GM12878 (cell line): ENCODE data around the gene CCL23.

Experiments used
- BCL11A ChIP-seq: IDR thresholded peaks from 2 replicates; pipeline ENCODE4 v1.6.1; 2011; ENCODE audit warnings: low read depth, low read length
- CREM ChIP-seq: IDR thresholded peaks from 2 replicates; pipeline ENCODE4 v1.6.1; 2014; ENCODE audit warnings: antibody characterized with exemption, low read depth
- HDAC2 ChIP-seq: fragments of 200-600 bp; sonication (generic); IDR thresholded peaks from 2 replicates; pipeline ENCODE4 v1.6.1; 2017
- KDM1A ChIP-seq: fragments of 200-600 bp; sonication (generic); IDR thresholded peaks from 2 replicates; pipeline ENCODE4 v1.6.1; 2016; ENCODE audit warnings: borderline replicate concordance
- NR2C1 ChIP-seq: fragments of 450-650 bp; IDR thresholded peaks from 2 replicates; pipeline ENCODE4 v1.6.1; 2017; ENCODE audit warnings: antibody characterized with exemption, mild to moderate bottlenecking, moderate library complexity
- RBBP5 ChIP-seq: fragments of 200-600 bp; sonication (generic); conservative IDR thresholded peaks from 2 replicates; pipeline ENCODE4 v1.6.1; 2016
- STAT3 ChIP-seq: IDR thresholded peaks from 2 replicates; pipeline ENCODE4 v1.6.1; 2011; ENCODE audit warnings: low read depth, low read length, improper control_type of control experiment
- TBL1XR1 ChIP-seq: IDR thresholded peaks from 2 replicates; pipeline ENCODE4 v1.6.1; 2012; ENCODE audit warnings: low read depth, low read length, improper control_type of control experiment
- ZBTB33 ChIP-seq: fragments of 450-650 bp; IDR thresholded peaks from 2 replicates; pipeline ENCODE4 v1.6.1; 2017; ENCODE audit warnings: mild to moderate bottlenecking
- ZNF217 ChIP-seq: fragments of 450-650 bp; IDR thresholded peaks from 2 replicates; pipeline ENCODE4 v1.6.1; 2017; ENCODE audit warnings: antibody characterized with exemption, mild to moderate bottlenecking
- TF ChIP-seq, protein P1 (sequence below), 3 experiments: IDR thresholded peaks in 2 of 3; conservative IDR thresholded peaks in 1 of 3; 2 replicates each; pipeline ENCODE4 v1.5.1; 2011; ENCODE audit warnings: low read depth in 3 of 3, low read length in 3 of 3, mild to moderate bottlenecking in 3 of 3, control low read depth in 2 of 3, moderate library complexity in 2 of 3, inconsistent platforms in 1 of 3, mixed read lengths in 1 of 3; ENCODE audit not compliant: control insufficient read depth in 2 of 3, insufficient read depth in 1 of 3; ENCODE audit errors: extremely low read depth in 1 of 3
- TF ChIP-seq, protein P2 (sequence below): fragments of 450-650 bp; formaldehyde crosslinking; IDR thresholded peaks from 2 replicates; pipeline ENCODE4 v1.4.0; 2020; ENCODE audit warnings: mild to moderate bottlenecking, moderate library complexity

DNA sequence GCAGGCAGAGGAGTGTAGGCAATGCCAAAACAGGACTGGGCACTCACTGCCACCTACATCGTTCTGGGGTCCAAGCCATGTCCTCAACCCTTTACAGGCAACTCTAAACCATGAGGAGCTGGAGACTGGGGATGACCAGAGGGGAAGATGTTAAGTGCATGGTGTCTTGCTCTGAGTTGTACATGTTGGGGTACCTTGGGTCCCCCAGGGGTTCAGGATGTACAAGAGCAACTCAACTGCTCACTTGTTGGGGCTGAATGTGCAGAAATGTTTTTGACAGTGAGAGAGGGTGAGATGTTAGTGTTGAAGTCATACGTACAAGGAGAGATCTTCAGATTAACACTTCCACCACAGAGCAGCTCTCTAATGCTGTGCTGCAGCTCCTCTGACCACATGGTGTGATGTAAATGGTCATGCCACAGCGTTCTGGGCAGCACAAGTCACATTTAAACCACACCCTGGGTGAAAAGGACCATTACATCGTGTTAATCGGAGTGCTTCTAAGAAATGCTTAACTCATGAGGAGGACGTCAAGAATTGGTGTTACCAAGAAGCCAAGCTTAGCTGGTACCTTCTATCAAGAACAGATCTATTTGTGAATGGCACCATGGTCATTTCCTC lies 48.7 kb upstream of the CCL23 start:
- TF ChIP-seq BCL11A, result no peak
- no peak for TF ChIP-seq KDM1A
- no peak for TF ChIP-seq TBL1XR1
- TF ChIP-seq, protein P1, sequence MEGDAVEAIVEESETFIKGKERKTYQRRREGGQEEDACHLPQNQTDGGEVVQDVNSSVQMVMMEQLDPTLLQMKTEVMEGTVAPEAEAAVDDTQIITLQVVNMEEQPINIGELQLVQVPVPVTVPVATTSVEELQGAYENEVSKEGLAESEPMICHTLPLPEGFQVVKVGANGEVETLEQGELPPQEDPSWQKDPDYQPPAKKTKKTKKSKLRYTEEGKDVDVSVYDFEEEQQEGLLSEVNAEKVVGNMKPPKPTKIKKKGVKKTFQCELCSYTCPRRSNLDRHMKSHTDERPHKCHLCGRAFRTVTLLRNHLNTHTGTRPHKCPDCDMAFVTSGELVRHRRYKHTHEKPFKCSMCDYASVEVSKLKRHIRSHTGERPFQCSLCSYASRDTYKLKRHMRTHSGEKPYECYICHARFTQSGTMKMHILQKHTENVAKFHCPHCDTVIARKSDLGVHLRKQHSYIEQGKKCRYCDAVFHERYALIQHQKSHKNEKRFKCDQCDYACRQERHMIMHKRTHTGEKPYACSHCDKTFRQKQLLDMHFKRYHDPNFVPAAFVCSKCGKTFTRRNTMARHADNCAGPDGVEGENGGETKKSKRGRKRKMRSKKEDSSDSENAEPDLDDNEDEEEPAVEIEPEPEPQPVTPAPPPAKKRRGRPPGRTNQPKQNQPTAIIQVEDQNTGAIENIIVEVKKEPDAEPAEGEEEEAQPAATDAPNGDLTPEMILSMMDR (IDR thresholded peaks at IDR 0.05 in 2 of 3, conservative IDR thresholded peaks at IDR 0.05 in 1 of 3; ENCODE audit: control insufficient read depth in 2 of 3, extremely low read depth in 1 of 3, insufficient read depth in 1 of 3, low read depth in 3 of 3, low read length in 3 of 3), result no peak
- no peak for TF ChIP-seq STAT3
- no peak for TF ChIP-seq ZNF217
- no peak for TF ChIP-seq HDAC2
- no peak for TF ChIP-seq RBBP5
- TF ChIP-seq NR2C1, result no peak
- TF ChIP-seq CREM, result no peak
- TF ChIP-seq, protein P2, sequence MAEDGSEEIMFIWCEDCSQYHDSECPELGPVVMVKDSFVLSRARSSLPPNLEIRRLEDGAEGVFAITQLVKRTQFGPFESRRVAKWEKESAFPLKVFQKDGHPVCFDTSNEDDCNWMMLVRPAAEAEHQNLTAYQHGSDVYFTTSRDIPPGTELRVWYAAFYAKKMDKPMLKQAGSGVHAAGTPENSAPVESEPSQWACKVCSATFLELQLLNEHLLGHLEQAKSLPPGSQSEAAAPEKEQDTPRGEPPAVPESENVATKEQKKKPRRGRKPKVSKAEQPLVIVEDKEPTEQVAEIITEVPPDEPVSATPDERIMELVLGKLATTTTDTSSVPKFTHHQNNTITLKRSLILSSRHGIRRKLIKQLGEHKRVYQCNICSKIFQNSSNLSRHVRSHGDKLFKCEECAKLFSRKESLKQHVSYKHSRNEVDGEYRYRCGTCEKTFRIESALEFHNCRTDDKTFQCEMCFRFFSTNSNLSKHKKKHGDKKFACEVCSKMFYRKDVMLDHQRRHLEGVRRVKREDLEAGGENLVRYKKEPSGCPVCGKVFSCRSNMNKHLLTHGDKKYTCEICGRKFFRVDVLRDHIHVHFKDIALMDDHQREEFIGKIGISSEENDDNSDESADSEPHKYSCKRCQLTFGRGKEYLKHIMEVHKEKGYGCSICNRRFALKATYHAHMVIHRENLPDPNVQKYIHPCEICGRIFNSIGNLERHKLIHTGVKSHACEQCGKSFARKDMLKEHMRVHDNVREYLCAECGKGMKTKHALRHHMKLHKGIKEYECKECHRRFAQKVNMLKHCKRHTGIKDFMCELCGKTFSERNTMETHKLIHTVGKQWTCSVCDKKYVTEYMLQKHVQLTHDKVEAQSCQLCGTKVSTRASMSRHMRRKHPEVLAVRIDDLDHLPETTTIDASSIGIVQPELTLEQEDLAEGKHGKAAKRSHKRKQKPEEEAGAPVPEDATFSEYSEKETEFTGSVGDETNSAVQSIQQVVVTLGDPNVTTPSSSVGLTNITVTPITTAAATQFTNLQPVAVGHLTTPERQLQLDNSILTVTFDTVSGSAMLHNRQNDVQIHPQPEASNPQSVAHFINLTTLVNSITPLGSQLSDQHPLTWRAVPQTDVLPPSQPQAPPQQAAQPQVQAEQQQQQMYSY (CRISPR knock-in tag), result no peak
- TF ChIP-seq ZBTB33, result no peak
